Astrocyte (in vitro differentiated cells and primary cell): ENCODE data around the gene DCUN1D1. TPM values are rescaled to one million over a fixed set of nuclear protein-coding genes. Genes with fewer than 3 reads are reported as not detected.

Source experiments
- DNase-seq: peaks from one replicate; pipeline ENCODE4 v3.0.0-alpha.2; 2010; ENCODE audit warnings: low read depth
- FAIRE-seq: peaks from 2 replicates; lab custom pipeline; 2011; peaks lifted over from hg19 to GRCh38; lab: Jason Lieb, UNC
- H2AFZ ChIP-seq: 2 replicates; pipeline ENCODE4 v1.6.0; 2012; ENCODE audit warnings: low read depth, low read length, inconsistent platforms
- H3K27ac ChIP-seq: 2 replicates; pipeline ENCODE4 v1.5.1; 2011; ENCODE audit warnings: low read depth, low read length, inconsistent platforms
- H3K27me3 ChIP-seq: 2 replicates; pipeline ENCODE4 v1.6.0; 2011; ENCODE audit warnings: low read length, inconsistent platforms; ENCODE audit not compliant: insufficient read depth
- H3K36me3 ChIP-seq: 2 replicates; pipeline ENCODE4 v1.5.1; 2011; ENCODE audit warnings: low read length, inconsistent platforms; ENCODE audit not compliant: insufficient read depth
- H3K4me1 ChIP-seq: 2 replicates; pipeline ENCODE4 v1.5.1; 2011; ENCODE audit warnings: low read length, inconsistent platforms; ENCODE audit not compliant: insufficient read depth
- H3K4me2 ChIP-seq: 2 replicates; pipeline ENCODE4 v1.6.0; 2012; ENCODE audit warnings: low read length, inconsistent platforms
- H3K4me3 ChIP-seq: 2 replicates; pipeline ENCODE4 v1.5.1; 2011; ENCODE audit warnings: low read depth, mild to moderate bottlenecking, low read length, inconsistent platforms; ENCODE audit not compliant: insufficient read depth
- H3K79me2 ChIP-seq: 2 replicates; pipeline ENCODE4 v1.6.0; 2012; ENCODE audit warnings: mild to moderate bottlenecking, low read length, inconsistent platforms; ENCODE audit not compliant: insufficient read depth
- H3K9ac ChIP-seq: 2 replicates; pipeline ENCODE4 v1.6.0; 2012; ENCODE audit warnings: mild to moderate bottlenecking, low read length, inconsistent platforms
- H3K9me3 ChIP-seq: 2 replicates; pipeline ENCODE4 v1.5.1; 2012; ENCODE audit warnings: low read depth, mild to moderate bottlenecking, low read length, inconsistent platforms; ENCODE audit not compliant: insufficient read depth
- H4K20me1 ChIP-seq: 2 replicates; pipeline ENCODE4 v1.6.0; 2012; ENCODE audit warnings: low read length, inconsistent platforms; ENCODE audit not compliant: insufficient read depth
- H3K27ac Mint-ChIP-seq: one replicate; pipeline ENCODE4 v1.8.0; 2021; ENCODE audit warnings: mild to moderate bottlenecking, mixed read lengths; ENCODE audit not compliant: unreplicated experiment
- H3K27me3 Mint-ChIP-seq: one replicate; pipeline ENCODE4 v1.8.0; 2021; ENCODE audit warnings: low read depth, mixed read lengths; ENCODE audit not compliant: unreplicated experiment
- H3K36me3 Mint-ChIP-seq: one replicate; pipeline ENCODE4 v1.8.0; 2021; ENCODE audit warnings: low read depth, mixed read lengths; ENCODE audit not compliant: unreplicated experiment
- H3K4me1 Mint-ChIP-seq: one replicate; pipeline ENCODE4 v1.8.0; 2021; ENCODE audit warnings: low read depth, mixed read lengths; ENCODE audit not compliant: unreplicated experiment
- H3K4me3 Mint-ChIP-seq: one replicate; pipeline ENCODE4 v1.8.0; 2021; ENCODE audit warnings: mild to moderate bottlenecking, moderate library complexity, mixed read lengths; ENCODE audit not compliant: unreplicated experiment
- H3K9me3 Mint-ChIP-seq: one replicate; pipeline ENCODE4 v1.8.0; 2021; ENCODE audit warnings: mild to moderate bottlenecking, mixed read lengths; ENCODE audit not compliant: unreplicated experiment
- EZH2 ChIP-seq: IDR thresholded peaks from 2 replicates; pipeline ENCODE4 v1.6.1; 2012; ENCODE audit warnings: mild to moderate bottlenecking, low read length, inconsistent platforms; ENCODE audit not compliant: insufficient read depth
- total RNA-seq: library from RNA; stranded (reverse); gene quantifications from 2 replicates; pipeline ENCODE4 v1.2.1, GENCODE V29; 2021
- TF ChIP-seq, protein P1 (sequence below): IDR thresholded peaks from 2 replicates; pipeline ENCODE4 v1.5.1; 2011; ENCODE audit warnings: low read depth, mild to moderate bottlenecking, inconsistent platforms, low read length, moderate library complexity; ENCODE audit not compliant: insufficient read depth

The DCUN1D1 gene
- total RNA-seq, 1 donor from 2014 or later: 50.2 TPM

DNA sequence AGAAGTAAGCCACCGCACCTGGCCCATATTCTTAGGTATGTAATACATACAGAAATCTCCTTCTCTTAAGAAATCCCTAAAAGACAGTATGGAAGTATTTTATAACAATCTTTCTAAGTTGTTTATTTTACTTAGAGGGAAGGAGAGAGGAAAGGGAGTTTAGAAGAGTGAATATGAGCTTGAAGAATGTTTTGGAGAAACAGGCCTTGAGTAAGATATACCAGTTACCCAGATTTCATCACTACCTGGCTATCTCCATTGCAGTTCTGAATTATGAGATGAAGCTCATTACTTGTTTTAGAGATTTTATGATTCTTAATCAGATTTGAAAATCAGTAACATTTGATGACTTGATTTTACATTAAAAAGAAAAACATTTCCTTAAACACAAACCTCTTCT lies 71.9 kb downstream of the DCUN1D1 start:
- DNase-seq (peak; percentile 19), FAIRE-seq (no peak)
- Histone ChIP-seq H3K27me3 (no peaks in the 10 kb centered on the region), H3K4me2 (no peak overlapping the region), H3K9ac (no peak overlapping the region), H3K79me2 (no peaks in the 10 kb centered on the region), H3K4me3 (no peak overlapping the region), H3K9me3 (no peaks in the 10 kb centered on the region), H4K20me1 (no peaks in the 10 kb centered on the region), H2AFZ (no peak overlapping the region), H3K27ac (no peak overlapping the region), H3K4me1 (no peaks in the 10 kb centered on the region), H3K36me3 (no peaks in the 10 kb centered on the region)
- no peak for TF ChIP-seq EZH2
- TF ChIP-seq, protein P1, sequence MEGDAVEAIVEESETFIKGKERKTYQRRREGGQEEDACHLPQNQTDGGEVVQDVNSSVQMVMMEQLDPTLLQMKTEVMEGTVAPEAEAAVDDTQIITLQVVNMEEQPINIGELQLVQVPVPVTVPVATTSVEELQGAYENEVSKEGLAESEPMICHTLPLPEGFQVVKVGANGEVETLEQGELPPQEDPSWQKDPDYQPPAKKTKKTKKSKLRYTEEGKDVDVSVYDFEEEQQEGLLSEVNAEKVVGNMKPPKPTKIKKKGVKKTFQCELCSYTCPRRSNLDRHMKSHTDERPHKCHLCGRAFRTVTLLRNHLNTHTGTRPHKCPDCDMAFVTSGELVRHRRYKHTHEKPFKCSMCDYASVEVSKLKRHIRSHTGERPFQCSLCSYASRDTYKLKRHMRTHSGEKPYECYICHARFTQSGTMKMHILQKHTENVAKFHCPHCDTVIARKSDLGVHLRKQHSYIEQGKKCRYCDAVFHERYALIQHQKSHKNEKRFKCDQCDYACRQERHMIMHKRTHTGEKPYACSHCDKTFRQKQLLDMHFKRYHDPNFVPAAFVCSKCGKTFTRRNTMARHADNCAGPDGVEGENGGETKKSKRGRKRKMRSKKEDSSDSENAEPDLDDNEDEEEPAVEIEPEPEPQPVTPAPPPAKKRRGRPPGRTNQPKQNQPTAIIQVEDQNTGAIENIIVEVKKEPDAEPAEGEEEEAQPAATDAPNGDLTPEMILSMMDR: no peak
- peaks cover 10% of the 10 kb centered on the region for H3K4me1 Mint-ChIP-seq
- no peaks in the 10 kb centered on the region for H3K9me3 Mint-ChIP-seq
- peaks cover 3% of the 10 kb centered on the region for H3K36me3 Mint-ChIP-seq
- no peak overlapping the region for H3K27ac Mint-ChIP-seq
- H3K27me3 Mint-ChIP-seq: no peaks in the 10 kb centered on the region
- no peak overlapping the region for H3K4me3 Mint-ChIP-seq

DNA sequence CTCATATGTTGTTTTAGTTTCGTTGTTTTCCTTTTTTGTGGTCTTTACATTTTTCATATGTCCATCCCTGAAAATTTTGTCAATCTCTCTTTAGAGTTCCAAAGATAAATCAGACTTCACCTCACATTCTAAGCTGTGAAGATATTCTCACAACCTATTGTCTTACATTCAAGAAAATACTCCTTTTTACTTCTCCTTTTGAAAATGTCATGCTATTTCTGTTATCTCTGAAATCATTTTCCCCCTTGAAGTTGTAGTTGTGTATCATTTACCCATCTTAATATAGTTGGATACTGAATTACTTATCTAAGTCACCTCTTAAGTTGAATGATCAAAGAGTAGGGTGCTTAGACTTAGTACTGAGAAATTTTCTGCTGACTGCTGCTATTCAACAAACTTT lies 74.3 kb downstream of the DCUN1D1 start:
- no peaks in the 10 kb centered on the region for H4K20me1 ChIP-seq
- H3K9ac ChIP-seq: no peak overlapping the region
- Mint-ChIP-seq H3K36me3 (peaks cover 2% of the 10 kb centered on the region), H3K4me1 (peaks cover 1% of the 10 kb centered on the region), H3K27ac (no peak overlapping the region), H3K9me3 (no peaks in the 10 kb centered on the region), H3K27me3 (no peaks in the 10 kb centered on the region), H3K4me3 (no peak overlapping the region)
- H3K79me2 ChIP-seq: no peaks in the 10 kb centered on the region
- no peak overlapping the region for H3K27ac ChIP-seq
- TF ChIP-seq, protein P1: no peak
- no peaks in the 10 kb centered on the region for H3K36me3 ChIP-seq
- FAIRE-seq (no peak), DNase-seq (no peak)
- no peaks in the 10 kb centered on the region for H3K4me1 ChIP-seq
- H2AFZ ChIP-seq: no peak overlapping the region
- H3K4me3 ChIP-seq: no peak overlapping the region
- H3K9me3 ChIP-seq: no peaks in the 10 kb centered on the region
- no peaks in the 10 kb centered on the region for H3K27me3 ChIP-seq
- H3K4me2 ChIP-seq: no peak overlapping the region

DNA sequence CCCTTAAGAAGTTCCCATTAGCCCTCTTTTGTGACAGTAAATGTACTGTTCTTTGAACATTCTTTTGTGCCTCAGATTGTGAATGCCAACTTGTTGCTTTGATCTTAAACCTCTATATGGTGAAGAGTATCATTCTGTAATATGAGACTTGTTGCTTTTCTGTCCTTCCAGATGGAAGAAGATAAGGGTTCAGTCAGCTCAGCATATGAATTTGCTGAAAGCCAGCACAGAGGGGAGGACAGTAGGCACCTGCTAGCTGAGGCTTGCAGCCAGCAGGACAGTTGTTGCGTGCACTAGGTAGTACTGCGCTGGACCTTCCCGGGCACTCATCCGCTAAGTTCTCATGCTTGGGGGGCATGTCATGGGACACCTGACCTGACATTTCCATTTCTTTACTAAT lies 74.7 kb downstream of the DCUN1D1 start:
- H3K79me2 ChIP-seq: no peaks in the 10 kb centered on the region
- H4K20me1 ChIP-seq: no peaks in the 10 kb centered on the region
- TF ChIP-seq, protein P1: no peak
- no peak for TF ChIP-seq EZH2
- H3K36me3 ChIP-seq: no peaks in the 10 kb centered on the region
- H3K4me3 Mint-ChIP-seq: no peak overlapping the region
- peaks cover 2% of the 10 kb centered on the region for H3K36me3 Mint-ChIP-seq
- H3K27me3 Mint-ChIP-seq: no peaks in the 10 kb centered on the region
- no peak overlapping the region for H3K27ac Mint-ChIP-seq
- H3K9ac ChIP-seq: no peak overlapping the region
- H3K4me1 ChIP-seq: no peaks in the 10 kb centered on the region
- H3K4me1 Mint-ChIP-seq: peaks cover 1% of the 10 kb centered on the region
- H3K27me3 ChIP-seq: no peaks in the 10 kb centered on the region
- no peak overlapping the region for H3K4me3 ChIP-seq
- H3K9me3 Mint-ChIP-seq: no peaks in the 10 kb centered on the region
- H3K4me2 ChIP-seq: no peak overlapping the region
- no peak overlapping the region for H3K27ac ChIP-seq
- H3K9me3 ChIP-seq: no peaks in the 10 kb centered on the region
- DNase-seq: no peak
- no peak for FAIRE-seq
- H2AFZ ChIP-seq: no peak overlapping the region
